ENCODE results near the gene LTC4S. TPM values are rescaled to one million over a fixed set of nuclear protein-coding genes. Genes with fewer than 3 reads are reported as not detected.

LTC4S gene
- polyA plus RNA-seq, 2 of the 4 experiments (the other 2 are of a cell fraction): not detected

- 86% methylated on average over 5 of the region's 5 CpGs for WGBS (ENCODE audit: missing lambda C conversion rate)
- Histone ChIP-seq H3K4me1 (no peaks in the 10 kb centered on the region), H3K4me3 (no peak overlapping the region), H3K27ac (no peak overlapping the region), H3K9me3 (no peaks in the 10 kb centered on the region), H3K4me2 (no peak overlapping the region)
- POLR2A ChIA-PET: no interaction called here
- TF ChIP-seq NR3C1 (IDR thresholded peaks at IDR 0.05) (no peak), MYC (IDR thresholded peaks at IDR 0.05; ENCODE audit: borderline replicate concordance, low read length) (no peak), KDM1A (IDR thresholded peaks at IDR 0.05; ENCODE audit: low read depth) (no peak), ESRRA (IDR thresholded peaks at IDR 0.05; ENCODE audit: borderline replicate concordance, low read length) (no peak), ZFP36 (IDR thresholded peaks at IDR 0.05; ENCODE audit: borderline replicate concordance, partially characterized antibody) (no peak), ZSCAN20 (CRISPR knock-in tag; IDR thresholded peaks at IDR 0.05) (no peak), CEBPB (IDR thresholded peaks at IDR 0.05) (no peak), RFX5 (IDR thresholded peaks at IDR 0.05) (no peak), ZC3H11A (IDR thresholded peaks at IDR 0.05) (no peak)
- TF ChIP-seq, protein P1, sequence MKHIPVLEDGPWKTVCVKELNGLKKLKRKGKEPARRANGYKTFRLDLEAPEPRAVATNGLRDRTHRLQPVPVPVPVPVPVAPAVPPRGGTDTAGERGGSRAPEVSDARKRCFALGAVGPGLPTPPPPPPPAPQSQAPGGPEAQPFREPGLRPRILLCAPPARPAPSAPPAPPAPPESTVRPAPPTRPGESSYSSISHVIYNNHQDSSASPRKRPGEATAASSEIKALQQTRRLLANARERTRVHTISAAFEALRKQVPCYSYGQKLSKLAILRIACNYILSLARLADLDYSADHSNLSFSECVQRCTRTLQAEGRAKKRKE (CRISPR knock-in tag; IDR thresholded peaks at IDR 0.05; ENCODE audit: low read depth): no peak
- DNase-seq (ENCODE audit: low read depth in 1 of 2, low spot score in 1 of 2): no peak
- no peak for FAIRE-seq
- CTCF ChIA-PET: interaction anchor here (1.7 to 9.3 kb wide), 3 partner anchors 15 to 23 kb away, joined by 9 to 68 read pairs (median 24); partner anchors contain the start of gene LTC4S
- no peak for ATAC-seq
These were observed 15.2 kb upstream of the LTC4S start for GRCh38 chr5:179778591-179778990.

GRCh38 chr5:179779826-179780225, 14.0 kb upstream of the LTC4S start:
- no peak overlapping the region for H3K4me3 ChIP-seq
- 98% methylated on average over 4 of the region's 4 CpGs for WGBS (ENCODE audit: missing lambda C conversion rate)
- no peak overlapping the region for H3K27ac ChIP-seq
- no peak for TF ChIP-seq NR3C1 (IDR thresholded peaks at IDR 0.05)
- TF ChIP-seq, protein P2, sequence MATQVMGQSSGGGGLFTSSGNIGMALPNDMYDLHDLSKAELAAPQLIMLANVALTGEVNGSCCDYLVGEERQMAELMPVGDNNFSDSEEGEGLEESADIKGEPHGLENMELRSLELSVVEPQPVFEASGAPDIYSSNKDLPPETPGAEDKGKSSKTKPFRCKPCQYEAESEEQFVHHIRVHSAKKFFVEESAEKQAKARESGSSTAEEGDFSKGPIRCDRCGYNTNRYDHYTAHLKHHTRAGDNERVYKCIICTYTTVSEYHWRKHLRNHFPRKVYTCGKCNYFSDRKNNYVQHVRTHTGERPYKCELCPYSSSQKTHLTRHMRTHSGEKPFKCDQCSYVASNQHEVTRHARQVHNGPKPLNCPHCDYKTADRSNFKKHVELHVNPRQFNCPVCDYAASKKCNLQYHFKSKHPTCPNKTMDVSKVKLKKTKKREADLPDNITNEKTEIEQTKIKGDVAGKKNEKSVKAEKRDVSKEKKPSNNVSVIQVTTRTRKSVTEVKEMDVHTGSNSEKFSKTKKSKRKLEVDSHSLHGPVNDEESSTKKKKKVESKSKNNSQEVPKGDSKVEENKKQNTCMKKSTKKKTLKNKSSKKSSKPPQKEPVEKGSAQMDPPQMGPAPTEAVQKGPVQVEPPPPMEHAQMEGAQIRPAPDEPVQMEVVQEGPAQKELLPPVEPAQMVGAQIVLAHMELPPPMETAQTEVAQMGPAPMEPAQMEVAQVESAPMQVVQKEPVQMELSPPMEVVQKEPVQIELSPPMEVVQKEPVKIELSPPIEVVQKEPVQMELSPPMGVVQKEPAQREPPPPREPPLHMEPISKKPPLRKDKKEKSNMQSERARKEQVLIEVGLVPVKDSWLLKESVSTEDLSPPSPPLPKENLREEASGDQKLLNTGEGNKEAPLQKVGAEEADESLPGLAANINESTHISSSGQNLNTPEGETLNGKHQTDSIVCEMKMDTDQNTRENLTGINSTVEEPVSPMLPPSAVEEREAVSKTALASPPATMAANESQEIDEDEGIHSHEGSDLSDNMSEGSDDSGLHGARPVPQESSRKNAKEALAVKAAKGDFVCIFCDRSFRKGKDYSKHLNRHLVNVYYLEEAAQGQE (IDR thresholded peaks at IDR 0.05): no peak
- TF ChIP-seq CHD2 (IDR thresholded peaks at IDR 0.05; ENCODE audit: low read length, partially characterized antibody): no peak
- ATAC-seq (no peak), DNase-seq (ENCODE audit: low read depth in 1 of 2, low spot score in 1 of 2) (no peak), FAIRE-seq (no peak)
- no peak overlapping the region for H3K4me2 ChIP-seq
- H3K9me3 ChIP-seq: no peaks in the 10 kb centered on the region
- H3K4me1 ChIP-seq: no peaks in the 10 kb centered on the region
- POLR2A ChIA-PET: no interaction called here
- CTCF ChIA-PET: interaction anchor here (1.6 to 9.3 kb wide), 4 partner anchors 11 to 22 kb away, joined by 8 to 68 read pairs (median 16); partner anchors contain the start of gene LTC4S

DNA sequence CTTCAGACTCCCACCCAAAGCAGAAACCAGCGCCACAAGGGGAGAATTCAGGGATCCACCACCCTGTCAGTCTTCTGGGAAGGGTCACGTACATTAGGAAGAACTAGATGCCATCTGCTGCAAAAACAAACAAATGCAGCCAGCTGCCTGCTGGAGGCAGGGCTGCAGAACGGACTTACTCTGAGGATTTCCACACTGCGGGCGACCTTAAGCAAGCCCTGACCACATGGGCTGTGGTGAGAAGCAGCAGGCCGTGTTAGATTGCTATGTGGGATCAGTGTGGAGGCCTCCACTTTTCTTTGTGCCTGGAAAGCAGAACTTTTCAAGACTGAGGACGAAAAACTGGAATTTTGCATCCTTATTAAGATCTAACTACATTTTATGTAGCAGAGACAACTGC, 13.4 kb upstream of the LTC4S start:
- TF ChIP-seq NR3C1 (IDR thresholded peaks at IDR 0.05): no peak
- TF ChIP-seq POLR2AphosphoS2 (conservative IDR thresholded peaks at IDR 0.05; ENCODE audit: low read length): no peak
- no peak for TF ChIP-seq HDAC2 (IDR thresholded peaks at IDR 0.05)
- no peak for TF ChIP-seq EHMT2 (IDR thresholded peaks at IDR 0.05; ENCODE audit: low read depth)
- no peak for TF ChIP-seq CBX8 (IDR thresholded peaks at IDR 0.05)
- TF ChIP-seq, protein P3, sequence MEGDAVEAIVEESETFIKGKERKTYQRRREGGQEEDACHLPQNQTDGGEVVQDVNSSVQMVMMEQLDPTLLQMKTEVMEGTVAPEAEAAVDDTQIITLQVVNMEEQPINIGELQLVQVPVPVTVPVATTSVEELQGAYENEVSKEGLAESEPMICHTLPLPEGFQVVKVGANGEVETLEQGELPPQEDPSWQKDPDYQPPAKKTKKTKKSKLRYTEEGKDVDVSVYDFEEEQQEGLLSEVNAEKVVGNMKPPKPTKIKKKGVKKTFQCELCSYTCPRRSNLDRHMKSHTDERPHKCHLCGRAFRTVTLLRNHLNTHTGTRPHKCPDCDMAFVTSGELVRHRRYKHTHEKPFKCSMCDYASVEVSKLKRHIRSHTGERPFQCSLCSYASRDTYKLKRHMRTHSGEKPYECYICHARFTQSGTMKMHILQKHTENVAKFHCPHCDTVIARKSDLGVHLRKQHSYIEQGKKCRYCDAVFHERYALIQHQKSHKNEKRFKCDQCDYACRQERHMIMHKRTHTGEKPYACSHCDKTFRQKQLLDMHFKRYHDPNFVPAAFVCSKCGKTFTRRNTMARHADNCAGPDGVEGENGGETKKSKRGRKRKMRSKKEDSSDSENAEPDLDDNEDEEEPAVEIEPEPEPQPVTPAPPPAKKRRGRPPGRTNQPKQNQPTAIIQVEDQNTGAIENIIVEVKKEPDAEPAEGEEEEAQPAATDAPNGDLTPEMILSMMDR (IDR thresholded peaks at IDR 0.05): no peak
- TF ChIP-seq CBX2 (IDR thresholded peaks at IDR 0.05; ENCODE audit: borderline replicate concordance, low read depth): no peak
- no peak for TF ChIP-seq HOXB13 (CRISPR knock-in tag; IDR thresholded peaks at IDR 0.05; ENCODE audit: low read depth)
- TF ChIP-seq SREBF2 (IDR thresholded peaks at IDR 0.05): no peak
- TF ChIP-seq RFX5 (IDR thresholded peaks at IDR 0.05): no peak
- no peak for TF ChIP-seq KDM1A (IDR thresholded peaks at IDR 0.05; ENCODE audit: low read depth)
- no peak for TF ChIP-seq ESRRA (IDR thresholded peaks at IDR 0.05; ENCODE audit: borderline replicate concordance, low read length)
- TF ChIP-seq CHD2 (IDR thresholded peaks at IDR 0.05; ENCODE audit: low read length, partially characterized antibody): no peak
- ATAC-seq (no peak), FAIRE-seq (no peak), DNase-seq (ENCODE audit: low read depth in 1 of 2, low spot score in 1 of 2) (no peak)
- POLR2A ChIA-PET: no interaction called here
- WGBS (ENCODE audit: missing lambda C conversion rate): 91% methylated on average over 7 of the region's 7 CpGs
- CTCF ChIA-PET: interaction anchor here (0.8 to 9.3 kb wide), 6 partner anchors 12 to 37 kb away, joined by 3 to 68 read pairs (median 8); partner anchors contain the start of gene LTC4S
- H3K4me2 ChIP-seq: no peak overlapping the region
- H3K27ac ChIP-seq: no peak overlapping the region
- no peak overlapping the region for H3K4me3 ChIP-seq
- no peaks in the 10 kb centered on the region for H3K9me3 ChIP-seq
- no peaks in the 10 kb centered on the region for H3K4me1 ChIP-seq
